Mesenchymal stem cell (in vitro differentiated cells and primary cell): ENCODE measurements around the gene ORAI3.

Source experiments
- DNase-seq: peaks from one replicate; pipeline ENCODE4 v3.0.0-alpha.2; 2013
- H2AFZ ChIP-seq: one replicate; pipeline ENCODE4 v1.6.1; 2013; ENCODE audit warnings: low read depth, mild to moderate bottlenecking, control low read depth, inconsistent platforms, low read length, moderate library complexity
- H2AK5ac ChIP-seq: 2 replicates; pipeline ENCODE4 v1.6.1; 2013; ENCODE audit warnings: low read length, moderate library complexity, mild to moderate bottlenecking, inconsistent platforms; ENCODE audit not compliant: severe bottlenecking
- H2BK120ac ChIP-seq: one replicate; pipeline ENCODE4 v1.6.1; 2013; ENCODE audit warnings: low read depth, mild to moderate bottlenecking, inconsistent platforms, low read length, moderate library complexity
- H2BK12ac ChIP-seq, 2 experiments: one replicate each; pipeline ENCODE4 v1.6.1; 2013; ENCODE audit warnings: inconsistent platforms in 2 of 2, low read length in 2 of 2, mild to moderate bottlenecking in 2 of 2, moderate library complexity in 2 of 2, control low read depth in 1 of 2
- H2BK15ac ChIP-seq: one replicate; pipeline ENCODE4 v1.6.1; 2013; ENCODE audit warnings: mild to moderate bottlenecking, low read depth, inconsistent platforms; ENCODE audit not compliant: poor library complexity, severe bottlenecking
- H2BK5ac ChIP-seq: 2 replicates; pipeline ENCODE4 v1.6.1; 2013; ENCODE audit warnings: low read depth, mild to moderate bottlenecking, low read length, control low read depth, inconsistent platforms; ENCODE audit not compliant: poor library complexity, severe bottlenecking
- H3K14ac ChIP-seq, 2 experiments: one replicate each; pipeline ENCODE4 v1.6.1; 2013; ENCODE audit warnings: inconsistent platforms in 2 of 2, low read length in 2 of 2, control low read depth in 1 of 2, mild to moderate bottlenecking in 1 of 2, moderate library complexity in 1 of 2
- H3K18ac ChIP-seq, 2 experiments: one replicate each; pipeline ENCODE4 v1.6.1; 2013; ENCODE audit warnings: inconsistent platforms in 2 of 2, low read length in 2 of 2, control low read depth in 1 of 2, low read depth in 1 of 2, mild to moderate bottlenecking in 1 of 2
- H3K23ac ChIP-seq, 2 experiments: one replicate each; pipeline ENCODE4 v1.6.1; 2013; ENCODE audit warnings: inconsistent platforms in 2 of 2, low read length in 2 of 2, mild to moderate bottlenecking in 2 of 2, moderate library complexity in 2 of 2, control low read depth in 1 of 2
- H3K27ac ChIP-seq: 2 replicates; pipeline ENCODE4 v1.5.1; 2013; ENCODE audit warnings: mild to moderate bottlenecking, moderate library complexity, low read length, control low read depth, inconsistent platforms; ENCODE audit not compliant: poor library complexity, severe bottlenecking
- H3K27me3 ChIP-seq, 2 experiments: 2 replicates each; pipeline versions ENCODE4 v1.6.1 to v1.7.0; 2013; ENCODE audit warnings: low read length in 2 of 2, mild to moderate bottlenecking in 2 of 2, moderate library complexity in 2 of 2, control low read depth in 1 of 2, inconsistent platforms in 1 of 2; ENCODE audit not compliant: control insufficient read depth in 1 of 2, insufficient read depth in 1 of 2
- H3K36me3 ChIP-seq, 2 experiments: 2 replicates each; pipeline versions ENCODE4 v1.6.1 to v1.7.0; 2013; ENCODE audit warnings: low read length in 2 of 2, control low read depth in 1 of 2, inconsistent platforms in 1 of 2, low read depth in 1 of 2, mild to moderate bottlenecking in 1 of 2; ENCODE audit not compliant: insufficient read depth in 2 of 2, control insufficient read depth in 1 of 2
- H3K4ac ChIP-seq, 2 experiments: one replicate each; pipeline ENCODE4 v1.6.1; 2013; ENCODE audit warnings: inconsistent platforms in 2 of 2, low read length in 2 of 2, mild to moderate bottlenecking in 2 of 2, moderate library complexity in 2 of 2, control low read depth in 1 of 2, low read depth in 1 of 2
- H3K4me1 ChIP-seq: 2 replicates; pipeline ENCODE4 v1.6.1; 2013; ENCODE audit warnings: low read depth, low read length, control low read depth; ENCODE audit not compliant: control insufficient read depth, insufficient read depth
- H3K4me2 ChIP-seq: 2 replicates; pipeline ENCODE4 v1.6.1; 2013; ENCODE audit warnings: low read length, mild to moderate bottlenecking, inconsistent platforms; ENCODE audit not compliant: poor library complexity, severe bottlenecking
- H3K4me3 ChIP-seq, 2 experiments: 2 replicates each; pipeline versions ENCODE4 v1.5.1 to v1.7.0; 2013; ENCODE audit warnings: low read length in 2 of 2, mild to moderate bottlenecking in 2 of 2, control low read depth in 1 of 2, low read depth in 1 of 2; ENCODE audit not compliant: insufficient read depth in 1 of 2
- H3K79me1 ChIP-seq: replicated peaks from 2 replicates; pipeline ENCODE4 v1.6.1; 2013; ENCODE audit warnings: mild to moderate bottlenecking, control low read depth, low read length, inconsistent platforms; ENCODE audit not compliant: poor library complexity, severe bottlenecking
- H3K9ac ChIP-seq: 2 replicates; pipeline ENCODE4 v1.7.0; 2013; ENCODE audit warnings: mild to moderate bottlenecking, low read length, moderate library complexity
- H3K9me3 ChIP-seq: 2 replicates; pipeline ENCODE4 v1.7.0; 2013; ENCODE audit warnings: mild to moderate bottlenecking, low read length; ENCODE audit not compliant: control insufficient read depth
- H4K8ac ChIP-seq: one replicate; pipeline ENCODE4 v1.6.1; 2013; ENCODE audit warnings: inconsistent platforms, mild to moderate bottlenecking, low read length, moderate library complexity
- H4K91ac ChIP-seq: one replicate; pipeline ENCODE4 v1.6.1; 2013; ENCODE audit warnings: mild to moderate bottlenecking, low read length, inconsistent platforms
- WGBS: methylation state at CpG from one replicate; pipeline ENCODE4 v1.1.7; 2013; ENCODE audit warnings: mixed read lengths; 5-methylcytosine and 5-hydroxymethylcytosine counted together

The ORAI3 gene

GRCh38 chr16:30923554-30924075 lies 25.3 kb upstream of the ORAI3 start, which contains the start of gene FBXL19:
FBXL19 (plus strand) TSS chr16:30923572; CDS start chr16:30925755, 2,183 bp downstream.
- peaks cover 27% of the 10 kb centered on the region for H3K4me1 ChIP-seq
- no peaks in the 10 kb centered on the region for H3K27me3 ChIP-seq
- H2BK12ac ChIP-seq: peak within 1 kb of the TSS; percentile 7 to 95
- H2BK5ac ChIP-seq: peak within 1 kb of the TSS; percentile 2
- peak within 1 kb of the TSS in 1 of 2 experiments; percentile 87 for H3K14ac ChIP-seq
- H3K4ac ChIP-seq: peak within 1 kb of the TSS; percentile 90 to 92
- H2BK15ac ChIP-seq: peak within 1 kb of the TSS; percentile 44
- peaks cover 32% of the 10 kb centered on the region for H3K79me1 ChIP-seq
- H3K27ac ChIP-seq: peak within 1 kb of the TSS; percentile 88
- H2AFZ ChIP-seq: peak within 1 kb of the TSS; percentile 65
- peak within 1 kb of the TSS; percentile 77 for H2BK120ac ChIP-seq
- peak within 1 kb of the TSS; percentile 66 for H4K8ac ChIP-seq
- peaks cover 17 to 36% of the 10 kb centered on the region in 2 experiments for H3K36me3 ChIP-seq
- no CpG with 5 or more reads among the region's 31 CpGs for WGBS
- peak within 1 kb of the TSS; percentile 79 to 99 for H3K4me3 ChIP-seq
- peak within 1 kb of the TSS; percentile 88 for H3K4me2 ChIP-seq
- H4K91ac ChIP-seq: peak within 1 kb of the TSS; percentile 88
- H2AK5ac ChIP-seq: no peak within 1 kb of the TSS
- DNase-seq: no peak
- H3K9me3 ChIP-seq: no peaks in the 10 kb centered on the region
- peak within 1 kb of the TSS; percentile 95 for H3K9ac ChIP-seq
- peak within 1 kb of the TSS in 1 of 2 experiments; percentile 80 for H3K23ac ChIP-seq
- peak within 1 kb of the TSS; percentile 78 to 96 for H3K18ac ChIP-seq

- no peak overlapping the region for H4K8ac ChIP-seq
- H3K9ac ChIP-seq: peak overlapping the region; percentile 80
- no peaks in the 10 kb centered on the region for H3K27me3 ChIP-seq
- H2BK15ac ChIP-seq: peak overlapping the region; percentile 44
- H2BK5ac ChIP-seq: no peak overlapping the region
- H2BK12ac ChIP-seq: peak overlapping the region in 1 of 2 experiments; percentile 67
- H3K4me3 ChIP-seq: peak overlapping the region; percentile 76 to 79
- H3K23ac ChIP-seq: peak overlapping the region in 1 of 2 experiments; percentile 80
- peak overlapping the region; percentile 51 to 69 for H3K4ac ChIP-seq
- peak overlapping the region; percentile 88 for H3K4me2 ChIP-seq
- no peak overlapping the region for H4K91ac ChIP-seq
- no peak overlapping the region for H2AK5ac ChIP-seq
- H3K36me3 ChIP-seq: peaks cover 23 to 43% of the 10 kb centered on the region in 2 experiments
- H3K9me3 ChIP-seq: no peaks in the 10 kb centered on the region
- peak overlapping the region; percentile 15 to 87 for H3K14ac ChIP-seq
- WGBS: 4% methylated on average over 16 of the region's 53 CpGs
- peaks cover 27% of the 10 kb centered on the region for H3K4me1 ChIP-seq
- no peak overlapping the region for H2AFZ ChIP-seq
- H3K27ac ChIP-seq: no peak overlapping the region
- peaks cover 38% of the 10 kb centered on the region for H3K79me1 ChIP-seq
- peak overlapping the region; percentile 77 for H2BK120ac ChIP-seq
- H3K18ac ChIP-seq: peak overlapping the region; percentile 53 to 56
- no peak for DNase-seq
Observed at GRCh38 chr16:30924076-30924912, 24.6 kb upstream of the ORAI3 start.

- Histone ChIP-seq H3K18ac (no peak overlapping the region), H3K23ac (peak overlapping the region in 1 of 2 experiments; percentile 27), H3K79me1 (peaks cover 41% of the 10 kb centered on the region), H3K4ac (peak overlapping the region in 1 of 2 experiments; percentile 24), H3K9me3 (no peaks in the 10 kb centered on the region), H2BK5ac (no peak overlapping the region), H3K14ac (peak overlapping the region in 1 of 2 experiments; percentile 15), H2BK120ac (no peak overlapping the region), H3K4me2 (peak overlapping the region; percentile 88), H4K8ac (no peak overlapping the region), H3K27ac (no peak overlapping the region), H2BK15ac (no peak overlapping the region), H3K9ac (peak overlapping the region; percentile 80), H2AK5ac (no peak overlapping the region), H2BK12ac (no peak overlapping the region), H3K4me3 (peak overlapping the region; percentile 21 to 76), H3K36me3 (peaks cover 25 to 48% of the 10 kb centered on the region in 2 experiments), H3K4me1 (peaks cover 27% of the 10 kb centered on the region), H2AFZ (no peak overlapping the region), H3K27me3 (no peaks in the 10 kb centered on the region), H4K91ac (no peak overlapping the region)
- DNase-seq: no peak
- WGBS: 78% methylated on average over 11 of the region's 11 CpGs
Observed at GRCh38 chr16:30924913-30925631, 23.8 kb upstream of the ORAI3 start.
